ENCODE results near the gene PODXL2. TPM values are rescaled to one million over a fixed set of nuclear protein-coding genes. Genes with fewer than 3 reads are reported as not detected.

PODXL2 gene
- total RNA-seq, 4 donors from 2014 or later, result 9.7 to 18.9 (median 15.9) TPM

DNA sequence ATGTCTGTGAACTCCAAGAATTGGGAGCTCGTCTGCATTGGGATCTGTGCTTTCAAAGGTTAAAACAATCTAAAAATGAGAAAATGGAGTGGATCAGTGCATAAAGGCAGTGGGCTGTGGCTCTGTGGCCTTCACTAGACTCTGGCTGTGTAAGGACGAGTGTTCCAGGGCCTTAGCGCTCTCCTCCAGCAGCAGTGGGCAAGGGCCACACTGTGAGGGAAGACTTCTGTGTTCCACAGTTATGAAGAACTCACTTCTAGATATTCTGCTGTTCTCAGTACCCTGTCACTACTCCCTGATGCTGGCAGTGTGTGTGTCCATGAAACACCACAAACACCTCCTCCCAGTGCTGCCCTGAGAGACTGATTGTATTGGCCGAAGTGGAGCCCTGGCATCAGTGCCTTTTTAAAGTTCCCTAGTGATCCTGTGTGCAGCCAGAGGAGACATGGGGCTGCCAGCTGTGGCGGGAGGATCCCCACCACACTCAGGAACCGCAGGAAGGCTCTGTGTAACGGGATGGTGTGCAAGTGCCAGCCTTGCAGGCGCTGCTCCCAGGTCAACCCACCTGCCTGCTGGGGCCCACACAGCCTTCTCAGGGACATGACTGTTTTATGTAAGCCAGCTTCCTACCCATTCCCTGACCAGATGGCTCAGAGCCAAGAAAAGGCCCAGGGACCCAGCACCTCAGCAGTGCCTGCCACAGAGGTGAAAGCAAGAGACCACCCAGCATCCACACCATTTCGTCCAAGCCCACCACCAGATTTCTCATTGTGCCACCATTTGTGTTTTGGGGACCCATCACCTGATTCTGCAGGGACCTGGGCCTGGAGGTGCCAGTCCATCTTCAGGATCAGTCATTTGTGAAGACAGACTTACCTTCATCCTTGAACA is 84.1 kb downstream of the PODXL2 start:
- 84 to 85% methylated on average over 4 to 5 of the region's 9 CpGs for WGBS, 2 donors (ENCODE audit: low coverage in 1 of 2)
- TF ChIP-seq POLR2A (IDR thresholded peaks at IDR 0.05) (no peak), CTCF (IDR thresholded peaks at IDR 0.05) (no peak), EP300 (IDR thresholded peaks at IDR 0.05; ENCODE audit: low read depth) (no peak), POLR2AphosphoS5 (IDR thresholded peaks at IDR 0.05) (no peak)
- in situ Hi-C loops (cut with MboI; ENCODE audit: low pct_ligation_motif_present in 1 of 4, low pct_unique_long_range_greater_than_20kb in 1 of 4, low sequenced_read_pairs in 3 of 4), result no loop called here
- H3K27ac ChIP-seq, result peak overlapping the region in 1 of 4 donors; percentile 9
- no peak overlapping the region for H3K4me3 ChIP-seq
- no peaks in the 10 kb centered on the region for H3K36me3 ChIP-seq
- H3K4me1 ChIP-seq, result peaks cover 0 to 10% (median 7%) of the 10 kb centered on the region in 4 donors
- no peak for DNase-seq
- intact Hi-C loops (cut with DNase I; ENCODE audit: low total_unique reads), result no loop called here
- no peaks in the 10 kb centered on the region for H3K27me3 ChIP-seq
- no peaks in the 10 kb centered on the region for H3K9me3 ChIP-seq

DNA sequence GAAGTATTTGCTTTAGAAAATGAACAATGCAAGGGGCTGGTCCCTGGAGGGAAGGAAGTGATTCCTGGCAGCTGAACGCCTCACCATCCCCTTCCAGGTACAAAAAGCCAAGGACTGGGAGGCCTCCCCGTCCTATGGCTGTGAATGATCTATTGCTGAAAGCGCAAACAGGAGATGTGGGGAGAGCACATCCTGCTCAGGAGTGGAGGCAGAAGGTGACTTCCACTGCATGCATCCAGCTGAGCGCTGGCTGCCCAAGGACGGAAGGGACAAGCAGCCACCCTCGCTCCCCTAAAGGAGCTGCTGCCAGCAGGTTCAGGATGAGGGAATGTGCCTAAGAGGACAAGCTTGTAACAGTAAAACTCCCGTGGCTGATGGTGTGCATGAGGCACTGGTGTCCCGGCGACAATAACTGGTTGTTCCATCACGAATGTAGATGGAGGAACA is 85.2 kb downstream of the PODXL2 start:
- no peaks in the 10 kb centered on the region for H3K9me3 ChIP-seq
- no peak overlapping the region for H3K27ac ChIP-seq
- whole genome bisulfite sequencing, 2 donors (ENCODE audit: low coverage in 1 of 2), result 70 to 81% methylated on average over 4 to 10 of the region's 10 CpGs
- H3K4me1 ChIP-seq, result peaks cover 0 to 9% (median 4%) of the 10 kb centered on the region in 4 donors
- H3K36me3 ChIP-seq, result no peaks in the 10 kb centered on the region
- no peaks in the 10 kb centered on the region for H3K27me3 ChIP-seq
- in situ Hi-C loops (cut with MboI; ENCODE audit: low pct_ligation_motif_present in 1 of 4, low pct_unique_long_range_greater_than_20kb in 1 of 4, low sequenced_read_pairs in 3 of 4), result no loop called here
- no peak overlapping the region for H3K4me3 ChIP-seq
- TF ChIP-seq EP300 (IDR thresholded peaks at IDR 0.05; ENCODE audit: low read depth) (no peak), POLR2AphosphoS5 (IDR thresholded peaks at IDR 0.05) (no peak), CTCF (IDR thresholded peaks at IDR 0.05) (no peak), POLR2A (IDR thresholded peaks at IDR 0.05) (no peak)
- DNase-seq, result no peak
- intact Hi-C loops (cut with DNase I; ENCODE audit: low total_unique reads), result no loop called here

DNA sequence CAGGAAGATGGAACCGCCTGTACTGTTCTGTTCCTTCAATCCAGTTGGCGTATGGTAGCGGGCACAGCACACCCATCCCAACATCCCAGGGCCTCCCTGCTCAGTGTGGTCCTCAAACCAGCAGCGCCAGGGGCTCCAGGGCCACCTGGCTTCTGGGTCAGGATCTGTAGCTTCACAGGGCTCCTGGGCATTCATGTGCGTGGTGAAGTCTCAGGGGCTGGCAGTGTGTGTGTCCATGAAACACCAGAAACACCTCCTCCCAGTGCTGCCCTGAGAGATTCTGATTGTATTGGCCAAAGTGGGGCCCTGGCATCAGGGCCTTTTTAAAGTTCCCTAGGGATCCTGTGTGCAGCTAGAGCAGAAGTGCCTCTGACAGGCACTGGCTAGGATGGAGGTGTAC is 85.9 kb downstream of the PODXL2 start:
- in situ Hi-C loops (cut with MboI; ENCODE audit: low pct_ligation_motif_present in 1 of 4, low pct_unique_long_range_greater_than_20kb in 1 of 4, low sequenced_read_pairs in 3 of 4) (no loop called here), intact Hi-C loops (cut with DNase I; ENCODE audit: low total_unique reads) (no loop called here)
- no peak overlapping the region for H3K4me3 ChIP-seq
- WGBS, 2 donors (ENCODE audit: low coverage in 1 of 2), result 80 to 95% methylated on average over 1 to 5 of the region's 5 CpGs
- no peaks in the 10 kb centered on the region for H3K27me3 ChIP-seq
- TF ChIP-seq POLR2AphosphoS5 (IDR thresholded peaks at IDR 0.05), result no peak
- TF ChIP-seq POLR2A (IDR thresholded peaks at IDR 0.05), result no peak
- no peak for TF ChIP-seq EP300 (IDR thresholded peaks at IDR 0.05; ENCODE audit: low read depth)
- no peak for TF ChIP-seq CTCF (IDR thresholded peaks at IDR 0.05)
- no peak for DNase-seq
- H3K27ac ChIP-seq, result no peak overlapping the region
- H3K4me1 ChIP-seq, result peaks cover 0 to 9% (median 4%) of the 10 kb centered on the region in 4 donors
- no peaks in the 10 kb centered on the region for H3K9me3 ChIP-seq
- no peaks in the 10 kb centered on the region for H3K36me3 ChIP-seq

GRCh38 chr3:127715532-127715931 is 86.5 kb downstream of the PODXL2 start:
- no peak for TF ChIP-seq CTCF (IDR thresholded peaks at IDR 0.05)
- no peak for TF ChIP-seq POLR2AphosphoS5 (IDR thresholded peaks at IDR 0.05)
- no peak for TF ChIP-seq EP300 (IDR thresholded peaks at IDR 0.05; ENCODE audit: low read depth)
- intact Hi-C loops (cut with DNase I; ENCODE audit: low total_unique reads), result no loop called here
- WGBS, 2 donors (ENCODE audit: low coverage in 1 of 2), result 56 to 75% methylated on average over 6 to 8 of the region's 8 CpGs
- in situ Hi-C loops (cut with MboI; ENCODE audit: low pct_ligation_motif_present in 1 of 4, low pct_unique_long_range_greater_than_20kb in 1 of 4, low sequenced_read_pairs in 3 of 4), result no loop called here
- Histone ChIP-seq H3K4me3 (no peak overlapping the region), H3K9me3 (no peaks in the 10 kb centered on the region), H3K27ac (no peak overlapping the region), H3K36me3 (no peaks in the 10 kb centered on the region), H3K27me3 (no peaks in the 10 kb centered on the region), H3K4me1 (peaks cover 0 to 6% (median 2%) of the 10 kb centered on the region in 4 donors)
- no peak for DNase-seq

All from transverse colon (tissue), 4 donors.